Activated CD4-positive, alpha-beta T cell treated with anti-CD3 and anti-CD28 coated beads for 36 hours (primary cell): ENCODE measurements around the gene ARL16. TPM values are rescaled to one million over a fixed set of nuclear protein-coding genes. Genes with fewer than 3 reads are reported as not detected.

Experiments used
- ATAC-seq: fragments of 200-7000 bp; cut with Tn5 transposase; one replicate; pipeline ENCODE4 v1.10.0; 2021; ENCODE audit warnings: mild to moderate bottlenecking, moderate library complexity
- CTCF ChIA-PET: fragments of 350-600 bp; sonication (Branson Sonifier 250); formaldehyde crosslinking; loops from one replicate; lab custom pipeline; 2021; ENCODE audit warnings: antibody characterized with exemption; lab: Charles Lee
- POLR2A ChIA-PET: fragments of 350-600 bp; sonication (Branson Sonifier 250); formaldehyde crosslinking; loops from one replicate; lab custom pipeline; 2021; ENCODE audit warnings: antibody characterized with exemption, inconsistent platforms; lab: Charles Lee
- DNase-seq: peaks from one replicate; pipeline ENCODE4 v3.0.0-alpha.2; 2020
- H3K27ac Mint-ChIP-seq: one replicate; pipeline ENCODE4 v1.8.0; 2021; ENCODE audit warnings: mixed read lengths
- H3K27me3 Mint-ChIP-seq: one replicate; pipeline ENCODE4 v1.8.0; 2021; ENCODE audit warnings: mixed read lengths
- H3K36me3 Mint-ChIP-seq: one replicate; pipeline ENCODE4 v1.8.0; 2021; ENCODE audit warnings: low read depth, mixed read lengths
- H3K4me1 Mint-ChIP-seq: one replicate; pipeline ENCODE4 v1.8.0; 2021; ENCODE audit warnings: mixed read lengths
- H3K4me3 Mint-ChIP-seq: one replicate; pipeline ENCODE4 v1.8.0; 2021; ENCODE audit warnings: mild to moderate bottlenecking, moderate library complexity, mixed read lengths
- H3K9me3 Mint-ChIP-seq: one replicate; pipeline ENCODE4 v1.8.0; 2021; ENCODE audit warnings: low read depth, mixed read lengths
- intact Hi-C, 2 experiments: fragments of 100-400 bp; cut with DNase I in 1 of 2; cut with micrococcal nuclease in 1 of 2; formaldehyde crosslinking; loops; one replicate each; pipeline versions ENCODE4 v1.14.2 to v1.15.1; 2022 to 2024; cut with DNase I, micrococcal nuclease
- total RNA-seq, 2 experiments: library from RNA; stranded (reverse); gene quantifications; one replicate each; pipeline ENCODE4 v1.2.3, GENCODE V29; 2021

The ARL16 gene, protein sequence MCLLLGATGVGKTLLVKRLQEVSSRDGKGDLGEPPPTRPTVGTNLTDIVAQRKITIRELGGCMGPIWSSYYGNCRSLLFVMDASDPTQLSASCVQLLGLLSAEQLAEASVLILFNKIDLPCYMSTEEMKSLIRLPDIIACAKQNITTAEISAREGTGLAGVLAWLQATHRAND
- 10 to 100 TPM; 39.0 to 39.1 TPM for total RNA-seq

DNA sequence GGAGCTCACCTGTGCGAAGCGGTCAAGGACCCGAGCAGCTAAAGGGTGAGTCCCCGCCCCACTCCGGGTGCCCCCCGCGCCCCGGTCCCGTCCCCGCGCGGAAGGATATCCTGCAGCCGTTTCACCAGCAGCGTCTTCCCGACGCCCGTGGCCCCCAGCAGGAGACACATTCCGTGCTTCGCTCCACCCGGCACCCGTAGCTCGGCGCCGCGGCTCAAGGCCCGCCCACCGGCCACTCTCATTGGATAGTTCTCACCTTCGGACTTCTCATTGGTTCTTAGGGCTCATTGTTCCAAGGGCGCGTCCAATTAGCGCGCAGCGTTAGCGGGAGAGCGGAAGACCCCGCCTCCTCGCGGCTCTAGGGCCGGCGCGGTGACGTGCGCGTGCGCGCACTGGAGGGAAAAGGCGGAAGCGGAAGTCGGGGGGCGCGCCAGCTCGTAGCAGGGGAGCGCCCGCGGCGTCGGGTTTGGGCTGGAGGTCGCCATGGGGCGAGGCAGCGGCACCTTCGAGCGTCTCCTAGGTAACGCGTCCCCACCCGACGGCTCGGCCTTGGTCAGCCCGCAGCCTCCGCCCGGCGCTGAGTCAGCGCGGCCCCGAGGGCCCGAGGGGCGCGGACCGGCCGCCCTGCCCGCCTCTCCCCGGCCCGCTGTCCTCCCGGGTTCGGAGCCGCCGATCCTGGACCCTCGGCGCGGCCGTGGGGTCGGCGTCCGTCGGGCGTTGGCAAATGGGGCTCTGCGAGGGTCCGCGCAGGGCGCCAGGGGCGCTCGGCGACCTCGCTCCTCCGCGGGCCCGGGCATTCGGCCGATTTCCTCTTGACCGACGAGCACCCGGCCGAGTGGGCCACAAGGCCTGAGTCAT lies at the start of gene ARL16, which contains the start of gene HGS:
Gene ARL16 (minus strand): TSS at position 214 of the 858 bp plus-strand sequence. CDS start 44 bp downstream, at position 170.
Gene HGS (plus strand): TSS at position 428 of the 858 bp plus-strand sequence. CDS start 56 bp downstream, at position 484.
- intact Hi-C loops = loop anchor here (1.0 to 5.0 kb wide), 12 partner anchors 15 to 445 kb away; partner anchors contain the start of genes MRPL12 (in 2 of the 2), ACTG1 (in 1 of the 2), ASPSCR1 (in 1 of the 2) and CCDC137 (in 1 of the 2)
- Mint-ChIP-seq H3K9me3 (no peaks in the 10 kb centered on the region), H3K27ac (peak within 1 kb of the TSS; percentile 83), H3K27me3 (no peaks in the 10 kb centered on the region), H3K36me3 (peaks cover 47% of the 10 kb centered on the region), H3K4me1 (peaks cover 31% of the 10 kb centered on the region), H3K4me3 (peak within 1 kb of the TSS; percentile 87)
- DNase-seq = peak; percentile 98
- POLR2A ChIA-PET = interaction anchor here (0.6 to 4.0 kb wide), 5 partner anchors 8 to 48 kb away, joined by 3 to 24 read pairs (median 3); partner anchors contain the start of genes CCDC137, MRPL12 and OXLD1
- CTCF ChIA-PET = interaction anchor here (1.0 to 1.5 kb wide), 4 partner anchors 10 to 25 kb away, joined by 3 to 5 read pairs (median 4); partner anchors contain the start of gene MRPL12
- peak; percentile 98 for ATAC-seq

DNA sequence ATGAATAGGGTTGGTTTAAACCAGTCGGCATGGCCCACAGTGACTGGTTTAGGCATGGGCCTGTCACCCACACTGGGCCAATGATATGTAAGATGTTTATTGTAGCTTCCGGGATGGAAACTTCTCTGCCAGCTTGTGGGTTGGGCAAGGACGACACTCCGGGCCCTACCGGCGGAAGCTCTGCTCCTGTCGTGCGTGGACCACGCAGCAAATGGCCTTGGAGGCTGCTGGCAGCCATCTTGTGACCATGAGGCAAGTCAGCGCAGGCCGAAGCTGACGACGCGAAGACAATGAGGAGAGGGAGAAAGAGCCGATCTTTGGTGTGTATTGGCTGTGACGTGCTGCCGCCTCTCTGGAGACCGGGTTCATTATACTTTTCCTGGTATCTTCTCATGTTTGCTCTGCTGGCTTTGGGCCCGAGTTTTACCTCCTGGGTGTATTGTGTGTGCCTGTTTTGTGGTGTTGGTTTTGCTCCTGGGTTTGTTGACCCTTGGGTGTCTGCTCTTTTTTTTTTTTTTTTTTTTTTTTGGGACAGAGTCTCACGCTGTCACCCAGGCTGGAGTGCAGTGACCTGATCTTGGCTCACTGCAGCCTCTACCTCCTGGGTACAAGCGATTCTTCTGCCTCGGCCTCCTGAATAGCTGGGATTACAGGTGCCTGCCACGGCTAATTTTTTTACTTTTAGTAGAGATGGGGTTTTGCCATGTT lies 43.9 kb upstream of the ARL16 start:
- intact Hi-C loops = no loop called here
- CTCF ChIA-PET = interaction anchor here (0.6 kb wide), 1 partner anchor 91 kb away, joined by 3 read pairs; no protein-coding TSS in a partner anchor
- no peak overlapping the region for H3K27ac Mint-ChIP-seq

DNA sequence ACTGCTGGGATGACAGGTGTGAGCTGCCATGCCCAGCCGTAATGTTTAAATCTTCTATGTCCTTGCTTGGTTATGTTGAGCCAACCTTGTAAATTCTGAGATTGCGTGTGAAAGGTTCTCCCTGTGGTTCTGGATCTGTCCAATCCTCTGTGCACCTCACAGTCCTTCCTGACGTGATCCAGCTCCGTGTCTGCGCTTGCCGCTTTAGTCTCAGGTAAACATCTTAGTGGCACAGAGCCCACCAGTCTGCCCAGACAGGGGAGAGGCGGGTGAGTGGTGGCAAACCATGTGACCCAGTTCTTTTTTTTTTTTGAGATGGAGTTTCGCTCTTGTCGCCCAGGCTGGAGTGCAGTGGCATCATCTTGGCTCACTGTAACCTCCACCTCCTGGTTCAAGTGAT lies 42.4 kb upstream of the ARL16 start:
- H3K4me1 Mint-ChIP-seq = no peaks in the 10 kb centered on the region
- no peaks in the 10 kb centered on the region for H3K36me3 Mint-ChIP-seq
- H3K27ac Mint-ChIP-seq = no peak overlapping the region
- intact Hi-C loops = no loop called here
- ChIA-PET CTCF (interaction anchor here (1.0 kb wide), 1 partner anchor 11 kb away, joined by 6 read pairs; no protein-coding TSS in a partner anchor), POLR2A (interaction anchor here (0.6 to 1.1 kb wide), 2 partner anchors 13 to 89 kb away, joined by 3 to 8 read pairs; no protein-coding TSS in a partner anchor)
- DNase-seq (no peak), ATAC-seq (no peak)
- peaks cover 14% of the 10 kb centered on the region for H3K27me3 Mint-ChIP-seq
- no peaks in the 10 kb centered on the region for H3K9me3 Mint-ChIP-seq
- H3K4me3 Mint-ChIP-seq = no peak overlapping the region

More for the DNA sequence above, 43.9 kb upstream of the ARL16 start:
- ATAC-seq (no peak), DNase-seq (no peak)
- H3K4me3 Mint-ChIP-seq = no peak overlapping the region
- peaks cover 16% of the 10 kb centered on the region for H3K27me3 Mint-ChIP-seq
- H3K36me3 Mint-ChIP-seq = no peaks in the 10 kb centered on the region
- H3K9me3 Mint-ChIP-seq = no peaks in the 10 kb centered on the region
- POLR2A ChIA-PET = interaction anchor here (0.7 kb wide), 1 partner anchor 14 kb away, joined by 4 read pairs; no protein-coding TSS in a partner anchor
- H3K4me1 Mint-ChIP-seq = no peaks in the 10 kb centered on the region

DNA sequence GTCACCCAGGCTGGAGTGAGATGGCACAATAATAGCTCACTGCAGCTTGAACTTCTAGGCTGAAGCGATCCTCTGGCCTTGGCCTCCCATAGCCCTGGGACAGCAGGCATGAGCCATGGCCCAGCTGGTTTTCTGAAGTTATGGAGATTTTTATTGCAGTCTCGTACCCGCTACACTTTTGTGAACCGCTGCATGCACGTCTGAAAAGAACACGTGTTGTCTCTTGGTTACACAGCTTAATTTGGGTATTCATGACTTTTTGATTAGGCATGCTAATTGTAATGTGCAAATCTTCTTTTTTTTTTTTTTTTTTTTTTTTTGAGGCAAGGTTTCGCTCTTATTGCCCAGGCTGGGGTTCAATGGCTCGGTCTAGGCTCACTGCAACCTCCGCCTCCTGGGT lies 41.8 kb upstream of the ARL16 start:
- intact Hi-C loops = no loop called here
- CTCF ChIA-PET = interaction anchor here (0.7 to 1.0 kb wide), 3 partner anchors 11 to 199 kb away, joined by 3 to 6 read pairs (median 3); no protein-coding TSS in a partner anchor
- Mint-ChIP-seq H3K9me3 (no peaks in the 10 kb centered on the region), H3K4me3 (no peak overlapping the region), H3K27ac (no peak overlapping the region), H3K36me3 (no peaks in the 10 kb centered on the region), H3K27me3 (peaks cover 11% of the 10 kb centered on the region), H3K4me1 (no peaks in the 10 kb centered on the region)
- POLR2A ChIA-PET = interaction anchor here (0.6 to 1.1 kb wide), 2 partner anchors 12 to 90 kb away, joined by 3 to 8 read pairs; no protein-coding TSS in a partner anchor
- ATAC-seq (no peak), DNase-seq (no peak)

DNA sequence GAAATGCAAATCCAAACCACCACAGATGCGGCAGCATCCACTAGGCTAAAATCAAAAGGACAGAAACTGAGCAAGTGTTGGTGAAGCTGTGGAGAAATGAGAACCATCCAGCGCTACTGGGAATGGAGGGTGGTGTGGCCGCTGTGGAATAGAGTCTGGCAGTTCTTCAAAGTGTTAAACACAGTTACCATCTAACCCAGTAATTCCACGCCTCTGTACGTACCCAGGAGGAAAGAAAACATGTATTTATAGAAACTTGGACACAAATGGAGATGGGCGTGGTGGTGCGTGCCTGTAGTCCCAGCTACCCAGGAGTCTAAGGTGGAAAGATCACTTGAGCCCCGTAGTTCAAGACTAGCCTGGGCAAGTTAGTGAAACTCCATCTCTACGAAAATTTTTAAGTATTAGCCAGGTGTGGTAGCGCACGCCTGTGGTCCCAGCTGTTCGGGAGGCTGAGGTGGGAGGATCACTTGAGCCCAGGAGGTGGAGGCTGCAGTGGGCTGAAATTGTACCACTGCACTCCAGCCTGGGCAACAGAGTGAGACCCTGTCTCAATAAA lies 40.1 kb upstream of the ARL16 start:
- intact Hi-C loops = no loop called here
- DNase-seq (no peak), ATAC-seq (no peak)
- no peaks in the 10 kb centered on the region for H3K4me1 Mint-ChIP-seq
- ChIA-PET POLR2A (no interaction called here), CTCF (no interaction called here)
- H3K27me3 Mint-ChIP-seq = peaks cover 9% of the 10 kb centered on the region
- no peaks in the 10 kb centered on the region for H3K9me3 Mint-ChIP-seq
- H3K4me3 Mint-ChIP-seq = no peak overlapping the region
- no peak overlapping the region for H3K27ac Mint-ChIP-seq
- H3K36me3 Mint-ChIP-seq = no peaks in the 10 kb centered on the region

DNA sequence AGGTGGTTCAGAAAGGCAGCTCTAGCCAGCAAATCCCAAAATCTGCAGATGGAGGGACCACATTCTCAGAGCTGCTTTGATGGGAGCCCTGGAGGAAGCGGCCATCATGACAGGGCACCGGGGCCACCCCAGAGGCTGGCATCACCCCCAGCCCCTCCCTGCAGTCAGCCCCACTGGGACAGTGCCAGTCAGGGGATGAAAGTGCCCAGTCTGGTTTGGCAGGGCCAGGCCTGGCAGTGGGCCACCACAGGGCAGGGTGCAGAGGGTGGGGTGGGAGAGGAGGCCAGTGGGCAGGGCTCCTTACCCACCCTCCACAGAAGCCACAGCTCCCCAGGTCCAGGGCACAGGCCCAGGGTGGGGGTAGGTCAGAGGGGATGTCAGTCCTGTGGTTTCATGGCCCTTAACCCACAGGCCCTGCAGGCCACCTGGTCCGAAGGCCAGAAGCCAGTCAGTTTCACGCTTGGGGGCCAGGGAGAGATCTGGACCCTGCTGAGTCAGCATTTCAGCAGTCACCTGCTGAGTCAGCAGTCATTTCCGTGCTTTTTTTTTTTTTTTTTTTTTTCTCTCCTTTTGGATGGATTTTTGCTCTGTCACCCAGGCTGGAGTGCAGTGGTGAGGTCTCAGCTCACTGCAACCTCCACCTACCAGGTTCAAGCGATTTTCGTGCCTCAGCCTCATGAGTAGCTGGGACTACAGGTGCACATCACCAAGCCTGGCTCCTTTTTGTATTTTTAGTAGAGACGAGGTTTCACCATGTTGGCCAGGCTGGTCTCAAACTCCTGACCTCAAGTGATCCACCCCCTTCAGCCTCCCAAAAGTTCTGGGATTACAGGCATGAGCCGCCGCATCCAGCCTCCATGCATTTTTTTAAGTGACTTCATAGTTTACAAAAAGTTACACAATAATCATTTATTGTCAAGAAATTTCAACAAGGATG lies 38.9 kb upstream of the ARL16 start:
- ChIA-PET CTCF (interaction anchor here (0.6 to 1.0 kb wide), 2 partner anchors 11 to 429 kb away, joined by 3 to 4 read pairs; no protein-coding TSS in a partner anchor), POLR2A (interaction anchor here (0.6 kb wide), 1 partner anchor 152 kb away, joined by 6 read pairs; no protein-coding TSS in a partner anchor)
- no peak overlapping the region for H3K27ac Mint-ChIP-seq
- DNase-seq (no peak), ATAC-seq (peak; percentile 33)
- no peaks in the 10 kb centered on the region for H3K9me3 Mint-ChIP-seq
- no peaks in the 10 kb centered on the region for H3K36me3 Mint-ChIP-seq
- H3K4me1 Mint-ChIP-seq = no peaks in the 10 kb centered on the region
- H3K4me3 Mint-ChIP-seq = no peak overlapping the region
- intact Hi-C loops = no loop called here
- peaks cover 9% of the 10 kb centered on the region for H3K27me3 Mint-ChIP-seq

DNA sequence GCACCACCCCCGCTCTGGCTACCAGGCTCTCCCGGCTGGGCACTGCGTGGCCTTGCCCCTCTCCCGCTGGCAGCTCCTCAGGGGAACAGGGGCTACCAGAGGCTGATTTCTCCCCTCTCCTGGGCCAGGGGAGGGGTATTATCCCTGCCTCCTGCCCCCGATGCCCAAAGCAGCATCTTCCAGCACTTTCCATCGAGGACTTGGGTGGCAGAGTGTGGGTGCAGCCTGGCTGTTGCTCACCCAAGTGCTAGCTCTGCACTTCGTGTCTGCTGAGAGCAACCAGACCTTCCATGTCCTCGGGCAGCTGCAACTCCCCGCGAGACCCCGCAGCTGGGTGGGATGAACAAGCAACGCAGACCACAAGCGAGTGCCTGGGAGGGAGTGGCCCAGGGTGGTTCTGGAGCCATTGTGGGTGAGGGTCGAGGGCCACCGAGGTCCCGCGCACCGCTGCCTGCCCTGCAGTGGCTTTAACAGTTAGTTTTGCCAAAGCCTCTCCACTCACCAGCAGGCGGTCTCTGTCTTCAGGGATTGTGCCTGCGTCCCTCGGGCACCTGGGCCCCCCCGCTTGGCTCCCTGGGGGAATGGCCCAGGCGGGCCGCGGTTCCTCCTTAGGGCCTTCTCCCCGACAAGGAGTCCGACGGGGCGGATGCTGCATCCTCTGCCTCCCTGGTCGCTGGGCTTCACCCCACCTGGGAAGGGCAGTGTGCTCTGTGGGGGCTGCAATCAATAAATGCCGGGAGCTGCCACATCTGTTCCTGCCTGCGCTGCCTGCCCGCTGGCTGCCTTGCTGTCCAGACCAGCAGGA lies 36.9 kb upstream of the ARL16 start:
- intact Hi-C loops = no loop called here
- ATAC-seq = no peak
- Mint-ChIP-seq H3K4me3 (no peak overlapping the region), H3K27ac (no peak overlapping the region), H3K4me1 (no peaks in the 10 kb centered on the region), H3K36me3 (no peaks in the 10 kb centered on the region), H3K9me3 (no peaks in the 10 kb centered on the region), H3K27me3 (peaks cover 4% of the 10 kb centered on the region)
- ChIA-PET POLR2A (no interaction called here), CTCF (no interaction called here)
- DNase-seq = no peak

DNA sequence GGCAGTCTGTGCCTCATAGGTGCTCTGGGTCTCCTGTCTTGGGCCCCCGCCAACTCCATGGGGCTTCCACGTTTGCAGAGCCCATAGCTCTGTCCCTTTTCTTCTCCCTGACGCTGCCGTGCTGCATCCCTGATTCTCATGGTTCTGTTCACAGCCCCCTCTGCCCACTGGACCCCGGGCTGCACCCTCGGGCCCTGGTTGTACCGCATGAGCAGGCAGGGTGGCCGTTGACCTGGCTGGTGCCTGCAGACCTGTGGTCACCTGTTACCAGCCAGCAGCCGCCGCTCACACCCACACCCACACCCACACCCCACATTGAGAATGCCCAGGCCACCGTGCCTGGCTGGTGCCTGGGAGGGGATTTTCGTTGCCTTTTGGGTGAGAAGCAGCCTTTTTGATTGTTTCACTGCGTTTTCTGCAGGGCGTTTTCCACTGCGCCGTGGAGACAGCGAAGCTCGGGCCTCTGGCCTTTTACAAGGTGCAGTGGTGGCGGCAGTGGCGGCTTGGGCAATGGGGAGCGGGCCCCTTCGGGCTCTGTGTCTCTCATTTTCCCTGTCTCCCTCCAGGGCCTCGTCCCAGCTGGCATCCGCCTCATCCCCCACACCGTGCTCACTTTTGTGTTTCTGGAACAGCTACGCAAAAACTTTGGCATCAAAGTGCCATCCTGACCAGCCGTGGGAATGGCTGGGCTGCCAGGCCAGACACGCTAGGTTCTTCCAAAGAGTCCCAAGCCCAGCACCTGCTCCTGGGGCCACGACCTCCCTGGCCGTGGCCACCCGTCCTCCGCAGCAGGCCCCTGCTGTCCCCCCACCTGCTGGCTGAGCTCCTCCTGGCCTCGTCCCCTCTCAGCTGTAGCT lies 36.0 kb upstream of the ARL16 start:
- intact Hi-C loops = no loop called here
- no peaks in the 10 kb centered on the region for H3K9me3 Mint-ChIP-seq
- ATAC-seq = no peak
- DNase-seq = no peak
- H3K27me3 Mint-ChIP-seq = peaks cover 4% of the 10 kb centered on the region
- H3K27ac Mint-ChIP-seq = no peak overlapping the region
- CTCF ChIA-PET = no interaction called here
- H3K36me3 Mint-ChIP-seq = no peaks in the 10 kb centered on the region
- POLR2A ChIA-PET = no interaction called here
- H3K4me1 Mint-ChIP-seq = no peaks in the 10 kb centered on the region
- H3K4me3 Mint-ChIP-seq = no peak overlapping the region

DNA sequence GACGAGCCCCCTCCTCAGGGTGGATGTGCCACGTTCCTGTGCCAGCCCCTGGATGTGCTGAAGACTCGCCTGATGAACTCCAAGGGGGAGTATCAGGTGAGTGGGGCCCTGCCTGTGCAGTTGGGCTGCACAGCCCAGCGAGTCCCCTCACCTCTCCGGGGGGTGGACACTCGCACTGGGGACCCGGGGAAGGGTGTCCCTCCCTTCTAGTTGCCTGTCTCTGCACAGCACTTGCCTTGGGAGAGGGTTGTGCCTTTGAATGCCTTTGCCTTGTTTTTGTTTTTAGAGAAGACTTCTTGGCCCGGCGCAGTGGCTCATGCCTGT lies 34.1 kb upstream of the ARL16 start:
- no peak for DNase-seq
- CTCF ChIA-PET = interaction anchor here (0.8 to 1.0 kb wide), 2 partner anchors 11 to 14 kb away, joined by 3 read pairs; no protein-coding TSS in a partner anchor
- no peaks in the 10 kb centered on the region for H3K9me3 Mint-ChIP-seq

More for the DNA sequence above, 34.1 kb upstream of the ARL16 start:
- Mint-ChIP-seq H3K4me1 (peaks cover 6% of the 10 kb centered on the region), H3K4me3 (no peak overlapping the region), H3K27me3 (no peaks in the 10 kb centered on the region), H3K27ac (no peak overlapping the region), H3K36me3 (no peaks in the 10 kb centered on the region)
- POLR2A ChIA-PET = no interaction called here
- ATAC-seq = no peak
- intact Hi-C loops = no loop called here
